CD14-positive monocyte (primary cell): Measurements from ENCODE around the gene NR1D1. TPM values are rescaled to one million over a fixed set of nuclear protein-coding genes. Genes with fewer than 3 reads are reported as not detected.

Experiments used
- DNase-seq, 3 donors: peaks; one replicate each; pipeline ENCODE4 v3.0.0-alpha.2; 2011 to 2022
- H2AFZ ChIP-seq: 2 replicates; pipeline ENCODE4 v1.6.0; 2012; ENCODE audit warnings: mild to moderate bottlenecking, low read depth, low read length, inconsistent platforms; ENCODE audit not compliant: insufficient read depth, poor library complexity, severe bottlenecking
- H3K27ac ChIP-seq, 2 donors: 1 replicate in 1 of 2; 2 replicates in 1 of 2; pipeline ENCODE4 v1.5.1; 2012 to 2013; ENCODE audit warnings: low read length in 2 of 2, control low read depth in 1 of 2, inconsistent platforms in 1 of 2, low read depth in 1 of 2, mild to moderate bottlenecking in 1 of 2
- H3K27me3 ChIP-seq, 2 donors: one replicate each; pipeline versions ENCODE4 v1.6.0 to v1.6.1; 2011 to 2013; ENCODE audit warnings: low read length in 2 of 2; ENCODE audit not compliant: control insufficient read depth in 2 of 2, insufficient read depth in 2 of 2
- H3K36me3 ChIP-seq, 2 donors: replicated peaks in 1 of 2; 1 replicate in 1 of 2; 2 replicates in 1 of 2; pipeline versions ENCODE4 v1.5.1 to v1.6.1; 2012 to 2013; ENCODE audit warnings: low read length in 2 of 2, control low read depth in 1 of 2, inconsistent platforms in 1 of 2, mild to moderate bottlenecking in 1 of 2; ENCODE audit not compliant: insufficient read depth in 2 of 2, control insufficient read depth in 1 of 2
- H3K4me1 ChIP-seq, 2 donors: 1 replicate in 1 of 2; 2 replicates in 1 of 2; pipeline versions ENCODE4 v1.5.1 to v1.6.1; 2012 to 2013; ENCODE audit warnings: low read length in 2 of 2, control low read depth in 1 of 2, inconsistent platforms in 1 of 2, mild to moderate bottlenecking in 1 of 2, moderate library complexity in 1 of 2; ENCODE audit not compliant: insufficient read depth in 2 of 2, control insufficient read depth in 1 of 2
- H3K4me2 ChIP-seq: replicated peaks from 2 replicates; pipeline ENCODE3; 2012; ENCODE audit warnings: low read length, moderate library complexity, mild to moderate bottlenecking; ENCODE audit not compliant: poor library complexity, severe bottlenecking; ENCODE audit errors: extremely low read depth
- H3K4me3 ChIP-seq, 3 experiments: fragments of 200-600 bp in 1 of 3; sonication (generic) in 1 of 3; replicated peaks in 1 of 3; 1 replicate in 2 of 3; 2 replicates in 1 of 3; pipeline ENCODE4 v1.5.1; 2011 to 2013; ENCODE audit warnings: low read length in 3 of 3, mild to moderate bottlenecking in 3 of 3, control low read depth in 2 of 3, low read depth in 2 of 3, inconsistent platforms in 1 of 3, moderate library complexity in 1 of 3
- H3K79me2 ChIP-seq: 2 replicates; pipeline ENCODE4 v1.6.0; 2012; ENCODE audit warnings: mild to moderate bottlenecking, control low read depth, inconsistent platforms, low read length, moderate library complexity; ENCODE audit not compliant: insufficient read depth
- H3K9ac ChIP-seq: 2 replicates; pipeline ENCODE4 v1.6.0; 2017; ENCODE audit warnings: low read length, mild to moderate bottlenecking; ENCODE audit not compliant: insufficient read depth, poor library complexity, severe bottlenecking
- H3K9me3 ChIP-seq, 2 donors: replicated peaks in 1 of 2; 1 replicate in 1 of 2; 2 replicates in 1 of 2; pipeline versions ENCODE4 v1.5.1 to v1.6.1; 2012 to 2013; ENCODE audit warnings: low read length in 2 of 2, control low read depth in 1 of 2; ENCODE audit not compliant: control insufficient read depth in 1 of 2, insufficient read depth in 1 of 2
- H4K20me1 ChIP-seq: 2 replicates; pipeline ENCODE4 v1.6.0; 2012; ENCODE audit warnings: mild to moderate bottlenecking, low read length, control low read depth, moderate library complexity; ENCODE audit not compliant: insufficient read depth
- H3K27ac Mint-ChIP-seq, 7 donors: one replicate each; pipeline ENCODE4 v1.8.0; 2020; ENCODE audit warnings: mild to moderate bottlenecking in 7 of 7, mixed read lengths in 7 of 7, moderate library complexity in 6 of 7, inconsistent platforms in 2 of 7
- H3K27me3 Mint-ChIP-seq, 3 donors: one replicate each; pipeline ENCODE4 v1.8.0; 2021 to 2022; ENCODE audit warnings: low read depth in 3 of 3, mild to moderate bottlenecking in 3 of 3, mixed read lengths in 3 of 3, moderate library complexity in 3 of 3, inconsistent platforms in 1 of 3
- H3K36me3 Mint-ChIP-seq, 2 donors: one replicate each; pipeline ENCODE4 v1.8.0; 2020; ENCODE audit warnings: mixed read lengths in 2 of 2, inconsistent platforms in 1 of 2, mild to moderate bottlenecking in 1 of 2
- H3K4me1 Mint-ChIP-seq: one replicate; pipeline ENCODE4 v1.8.0; 2020; ENCODE audit warnings: mild to moderate bottlenecking, mixed read lengths
- H3K4me3 Mint-ChIP-seq, 2 donors: one replicate each; pipeline ENCODE4 v1.8.0; 2020; ENCODE audit warnings: mild to moderate bottlenecking in 2 of 2, mixed read lengths in 2 of 2, moderate library complexity in 1 of 2
- H3K9me3 Mint-ChIP-seq, 7 donors: one replicate each; pipeline ENCODE4 v1.8.0; 2020 to 2022; ENCODE audit warnings: mixed read lengths in 7 of 7, mild to moderate bottlenecking in 6 of 7, moderate library complexity in 6 of 7, inconsistent platforms in 2 of 7
- CTCF ChIP-seq: fragments of 200-600 bp; IDR thresholded peaks from one replicate; pipeline ENCODE4 v1.8.0; 2022; ENCODE audit warnings: antibody characterized with exemption, mild to moderate bottlenecking
- WGBS: methylation state at CpG from one replicate; pipeline ENCODE4 v1.1.5; 2013; ENCODE audit warnings: missing lambda C conversion rate; ENCODE audit not compliant: insufficient coverage; 5-methylcytosine and 5-hydroxymethylcytosine counted together
- intact Hi-C, 2 donors: fragments of 100-400 bp; cut with micrococcal nuclease; formaldehyde crosslinking; loops; one replicate each; pipeline versions ENCODE4 v1.15.0 to v1.15.1; 2023
- polyA plus RNA-seq, 3 donors: library from polyadenylated mRNA; depleted of rRNA in 1 of 3; unstranded in 2 of 3; stranded (reverse) in 1 of 3; fragments of 300-500 nt in 2 of 3; fragments of >200 nt in 1 of 3; fragmentation: Illumina TruSeq in 2 of 3; gene quantifications; 1 replicate in 2 of 3; 2 replicates in 1 of 3; pipeline ENCODE4 v1.2.3, GENCODE V29; 2012 to 2021

The NR1D1 gene
- polyA plus RNA-seq, 3 donors: 0.28 to 4.9 (median 0.31) TPM

GRCh38 chr17:40139566-40140058, 39.2 kb upstream of the NR1D1 start:
- Histone ChIP-seq H3K79me2 (peaks cover 59% of the 10 kb centered on the region), H3K4me3 (peak overlapping the region; percentile 61 to 91 (median 82)), H3K4me1 (peaks cover 34 to 40% of the 10 kb centered on the region in 2 donors), H2AFZ (peak overlapping the region; percentile 80), H3K27ac (peak overlapping the region; percentile 78 to 93), H3K27me3 (no peaks in the 10 kb centered on the region), H3K9ac (peak overlapping the region; percentile 83), H3K9me3 (no peaks in the 10 kb centered on the region), H4K20me1 (no peaks in the 10 kb centered on the region), H3K36me3 (peaks cover 16 to 43% of the 10 kb centered on the region in 2 donors), H3K4me2 (peak overlapping the region; percentile 74)
- whole genome bisulfite sequencing: 19% methylated on average over 13 of the region's 14 CpGs
- Mint-ChIP-seq H3K4me3 (peak overlapping the region; percentile 86 to 91), H3K36me3 (peaks cover 34 to 52% of the 10 kb centered on the region in 2 donors), H3K4me1 (peaks cover 39% of the 10 kb centered on the region), H3K9me3 (no peaks in the 10 kb centered on the region), H3K27me3 (peaks cover 0 to 5% (median 0%) of the 10 kb centered on the region in 3 donors), H3K27ac (peak overlapping the region; percentile 94 to 100 (median 98))
- no peak for DNase-seq
- intact Hi-C loops: no loop called here
- TF ChIP-seq CTCF: no peak

GRCh38 chr17:40135817-40136216, 35.4 kb upstream of the NR1D1 start:
- no peak overlapping the region for H2AFZ ChIP-seq
- peaks cover 37 to 50% of the 10 kb centered on the region in 2 donors for H3K36me3 ChIP-seq
- DNase-seq: no peak
- peaks cover 0 to 5% (median 0%) of the 10 kb centered on the region in 3 donors for H3K27me3 Mint-ChIP-seq
- peak overlapping the region in 1 of 2 donors; percentile 57 for H3K27ac ChIP-seq
- H3K4me1 ChIP-seq: peaks cover 38 to 43% of the 10 kb centered on the region in 2 donors
- peak overlapping the region; percentile 64 to 87 (median 75) for H3K27ac Mint-ChIP-seq
- H3K4me3 Mint-ChIP-seq: no peak overlapping the region
- H3K9ac ChIP-seq: no peak overlapping the region
- H3K4me1 Mint-ChIP-seq: peaks cover 37% of the 10 kb centered on the region
- intact Hi-C loops: no loop called here
- no peak for TF ChIP-seq CTCF
- no peak overlapping the region for H3K4me2 ChIP-seq
- H3K36me3 Mint-ChIP-seq: peaks cover 52 to 70% of the 10 kb centered on the region in 2 donors
- H3K9me3 ChIP-seq: no peaks in the 10 kb centered on the region
- 100% methylated on average over 2 of the region's 3 CpGs for WGBS
- no peaks in the 10 kb centered on the region for H4K20me1 ChIP-seq
- H3K79me2 ChIP-seq: peaks cover 70% of the 10 kb centered on the region
- no peaks in the 10 kb centered on the region for H3K27me3 ChIP-seq
- H3K9me3 Mint-ChIP-seq: no peaks in the 10 kb centered on the region
- H3K4me3 ChIP-seq: no peak overlapping the region
